Heart right ventricle (tissue), 16 donors: Measurements from ENCODE around the gene KISS1R. TPM values are rescaled to one million over a fixed set of nuclear protein-coding genes. Genes with fewer than 3 reads are reported as not detected.

ENCODE experiments used
- ATAC-seq, 8 donors: fragments of 200-7000 bp; cut with Tn5 transposase; one replicate each; pipeline ENCODE4 v1.9.1; 2020; ENCODE audit warnings: mild to moderate bottlenecking in 8 of 8, moderate library complexity in 8 of 8, moderate number of reproducible peaks in 1 of 8
- DNase-seq, 2 donors: peaks; one replicate each; pipeline ENCODE4 v3.0.0-alpha.2; 2020
- H3K27ac ChIP-seq, 10 donors: fragments of 200-600 bp; sonication (generic) in 2 of 10; one replicate each; pipeline versions ENCODE4 v1.5.0 to v1.8.0; 2020 to 2022; ENCODE audit warnings: mild to moderate bottlenecking in 3 of 10
- H3K27me3 ChIP-seq, 7 donors: fragments of 200-600 bp; one replicate each; pipeline ENCODE4 v1.8.0; 2021 to 2022; ENCODE audit warnings: mild to moderate bottlenecking in 2 of 7
- H3K36me3 ChIP-seq, 9 donors: fragments of 200-600 bp; sonication (generic) in 1 of 9; one replicate each; pipeline versions ENCODE4 v1.5.0 to v1.8.0; 2020 to 2022; ENCODE audit warnings: mild to moderate bottlenecking in 2 of 9
- H3K4me1 ChIP-seq, 9 donors: fragments of 200-600 bp; sonication (generic) in 1 of 9; one replicate each; pipeline versions ENCODE4 v1.5.0 to v1.8.0; 2020 to 2022; ENCODE audit warnings: mild to moderate bottlenecking in 4 of 9
- H3K4me3 ChIP-seq, 10 donors: fragments of 200-600 bp; sonication (generic) in 2 of 10; one replicate each; pipeline versions ENCODE4 v1.5.0 to v1.8.0; 2020 to 2022; ENCODE audit warnings: mild to moderate bottlenecking in 7 of 10, moderate library complexity in 2 of 10
- H3K9me3 ChIP-seq, 11 donors: fragments of 200-600 bp in 10 of 11; sonication (generic) in 2 of 11; one replicate each; pipeline versions ENCODE4 v1.5.0 to v1.8.0; 2013 to 2022; ENCODE audit warnings: mild to moderate bottlenecking in 2 of 11, control low read depth in 1 of 11, moderate library complexity in 1 of 11
- WGBS, 2 donors: extraction: QIAGEN DNeasy Blood & Tissue Kit; methylation state at CpG; one replicate each; pipeline ENCODE4 v1.1.7; 2013; ENCODE audit warnings: inconsistent platforms in 1 of 2; 5-methylcytosine and 5-hydroxymethylcytosine counted together
- intact Hi-C, 10 donors: fragments of 100-400 bp; cut with DNase I; formaldehyde crosslinking; loops; one replicate each; pipeline versions ENCODE4 v1.11.1 to v1.14.2; 2022
- polyA plus RNA-seq, 2 donors: library from polyadenylated mRNA; stranded (reverse); fragments of 200-250 nt; gene quantifications; one replicate each; pipeline ENCODE4 v1.2.3, GENCODE V29; 2013
- total RNA-seq, 10 donors: library from RNA; stranded (reverse); fragmentation: NEBNext Ultra II Directional in 3 of 10; extraction: Animal tissue kit (Norgen Biotek cat#: 25700) in 3 of 10; gene quantifications; one replicate each; pipeline versions ENCODE4 v1.2.1 to v1.2.4, GENCODE V29; 2021 to 2023
- TF ChIP-seq, protein P1 (sequence below), 9 donors: fragments of 200-600 bp; sonication (generic) in 2 of 9; IDR thresholded peaks; one replicate each; pipeline versions ENCODE4 v1.5.0 to v1.8.0; 2021 to 2022; ENCODE audit warnings: antibody characterized with exemption in 9 of 9, mild to moderate bottlenecking in 5 of 9, moderate library complexity in 1 of 9
- donor health status: Arrhythmogenic right ventricular cardiomyopathy.
- donor health status: ischemic (EF 13 %, LVEDD 7.1; RV severe dilation, severe dysfunction).
- donor health status: healthy with polysubstance abuse.
- donor health status: DM: no; HTN: yes; CAD: no.
- donor health status: DM: no; HTN: no; CAD: no.
- donor health status: ischemic (EF 25% LVEDD 6.9; RV normal size, moderate dysfunction).
- donor health status: ischemic (EF 25% LVEDD 5.7; RV mildly dilated, moderate dysfunction).
- donor health status: healthy.
- donor health status: DM: yes; HTN: yes; CAD: no.
- donor health status: Ischemic cardiomyopathy.
- donor health status: ischemic (EF 35%, LVEDD 5.7; RV mildly dilated, moderate dysfunction).
- donor health status: nonischemic (EF 11% LVEDD 7.7; RV severe dilation, severe dysfunction).
- donor health status: DM: yes; HTN: yes; CAD: no.
- donor health status: PGD.
- donor health status: ischemic (EF 29% LVEDD 5.4; RV normal size, mild dysfunction).
- donor health status: nonischemic (EF 23%, LVEDD 6.1; RV moderate dilation, normal function).

KISS1R gene
- total and polyA plus RNA-seq, 12 donors, result not detected

DNA sequence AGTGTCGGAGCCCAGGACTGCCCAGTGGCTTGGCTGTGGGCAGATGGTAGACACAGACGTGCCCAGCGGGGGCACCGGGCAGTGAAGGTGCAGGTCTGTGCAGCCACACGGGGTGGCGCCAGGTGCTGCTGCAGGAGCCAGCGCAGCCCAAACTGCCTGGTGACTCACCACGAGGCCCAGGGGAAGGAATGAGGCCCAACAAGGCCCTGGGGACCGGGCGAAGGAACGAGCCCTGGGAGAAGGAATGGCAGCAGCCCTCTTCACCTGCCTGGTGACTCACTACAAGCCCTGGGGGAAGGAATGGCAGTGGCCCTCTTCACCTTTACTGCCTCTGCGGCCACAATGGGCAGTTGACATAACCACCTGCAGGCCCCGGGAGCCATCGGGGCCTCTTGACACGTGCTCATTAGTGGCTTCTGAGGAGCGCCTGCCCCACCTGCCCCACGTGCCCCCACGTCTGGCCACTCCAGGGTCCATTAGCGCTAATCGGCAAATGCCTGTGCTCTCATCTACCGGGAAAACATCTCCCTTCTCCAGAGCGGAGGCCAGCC lies 33.4 kb upstream of the KISS1R start:
- DNase-seq (no peak), ATAC-seq (no peak)
- TF ChIP-seq, protein P1, sequence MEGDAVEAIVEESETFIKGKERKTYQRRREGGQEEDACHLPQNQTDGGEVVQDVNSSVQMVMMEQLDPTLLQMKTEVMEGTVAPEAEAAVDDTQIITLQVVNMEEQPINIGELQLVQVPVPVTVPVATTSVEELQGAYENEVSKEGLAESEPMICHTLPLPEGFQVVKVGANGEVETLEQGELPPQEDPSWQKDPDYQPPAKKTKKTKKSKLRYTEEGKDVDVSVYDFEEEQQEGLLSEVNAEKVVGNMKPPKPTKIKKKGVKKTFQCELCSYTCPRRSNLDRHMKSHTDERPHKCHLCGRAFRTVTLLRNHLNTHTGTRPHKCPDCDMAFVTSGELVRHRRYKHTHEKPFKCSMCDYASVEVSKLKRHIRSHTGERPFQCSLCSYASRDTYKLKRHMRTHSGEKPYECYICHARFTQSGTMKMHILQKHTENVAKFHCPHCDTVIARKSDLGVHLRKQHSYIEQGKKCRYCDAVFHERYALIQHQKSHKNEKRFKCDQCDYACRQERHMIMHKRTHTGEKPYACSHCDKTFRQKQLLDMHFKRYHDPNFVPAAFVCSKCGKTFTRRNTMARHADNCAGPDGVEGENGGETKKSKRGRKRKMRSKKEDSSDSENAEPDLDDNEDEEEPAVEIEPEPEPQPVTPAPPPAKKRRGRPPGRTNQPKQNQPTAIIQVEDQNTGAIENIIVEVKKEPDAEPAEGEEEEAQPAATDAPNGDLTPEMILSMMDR (IDR thresholded peaks at IDR 0.05), result no peak
- no peaks in the 10 kb centered on the region for H3K4me1 ChIP-seq
- no peak overlapping the region for H3K27ac ChIP-seq
- no peak overlapping the region for H3K4me3 ChIP-seq
- intact Hi-C loops, result no loop called here
- WGBS, 2 donors, result 94 to 95% methylated on average over 22 of the region's 22 CpGs
- H3K9me3 ChIP-seq, result no peaks in the 10 kb centered on the region
- H3K36me3 ChIP-seq, result peaks cover 0 to 87% (median 38%) of the 10 kb centered on the region in 9 donors
- no peaks in the 10 kb centered on the region for H3K27me3 ChIP-seq

DNA sequence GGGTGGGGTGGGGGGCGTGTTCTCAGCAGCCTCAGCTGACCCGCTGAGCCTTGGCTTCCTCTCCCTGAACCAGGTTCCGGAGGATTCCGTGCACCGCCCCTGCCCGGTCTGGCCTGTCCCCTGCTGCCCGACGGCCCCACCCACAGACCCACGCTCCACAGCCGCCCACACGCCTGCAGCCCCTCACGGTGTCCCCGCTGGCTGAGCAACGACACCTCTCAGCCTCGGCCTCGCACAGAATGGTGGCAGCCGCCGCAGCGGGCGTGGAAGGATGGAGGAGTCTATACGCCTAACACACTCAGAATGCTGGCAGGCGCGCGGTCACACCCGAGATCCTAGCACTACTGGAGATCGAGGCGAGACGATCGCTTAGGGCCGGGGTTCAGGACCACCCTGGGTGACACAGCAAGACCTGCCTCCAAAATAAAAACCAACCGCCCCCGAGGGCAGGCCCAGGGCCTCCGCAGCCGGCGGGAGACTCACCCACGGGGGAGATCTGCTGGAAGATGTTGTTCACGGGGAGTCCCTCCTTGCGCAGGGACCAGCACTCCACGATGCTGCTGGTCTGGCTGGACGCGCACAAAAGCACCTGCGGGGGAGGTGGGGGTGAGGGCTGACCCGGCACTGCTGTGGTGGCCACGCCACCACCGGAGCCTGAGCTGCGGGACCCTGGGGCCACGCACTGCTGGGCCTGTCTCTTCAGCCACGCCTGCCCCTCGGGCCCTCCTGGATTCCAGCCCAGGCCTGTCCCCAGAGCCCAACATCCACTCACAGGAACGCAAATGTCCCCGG lies 32.5 kb upstream of the KISS1R start:
- H3K27ac ChIP-seq, result no peak overlapping the region
- no peak overlapping the region for H3K4me3 ChIP-seq
- ATAC-seq, result no peak
- no peaks in the 10 kb centered on the region for H3K4me1 ChIP-seq
- DNase-seq, result no peak
- no peaks in the 10 kb centered on the region for H3K27me3 ChIP-seq
- TF ChIP-seq, protein P1 (IDR thresholded peaks at IDR 0.05), result no peak
- intact Hi-C loops, result no loop called here
- H3K9me3 ChIP-seq, result no peaks in the 10 kb centered on the region
- H3K36me3 ChIP-seq, result peaks cover 0 to 95% (median 42%) of the 10 kb centered on the region in 9 donors
- WGBS, 2 donors, result 91 to 93% methylated on average over 51 of the region's 51 CpGs

DNA sequence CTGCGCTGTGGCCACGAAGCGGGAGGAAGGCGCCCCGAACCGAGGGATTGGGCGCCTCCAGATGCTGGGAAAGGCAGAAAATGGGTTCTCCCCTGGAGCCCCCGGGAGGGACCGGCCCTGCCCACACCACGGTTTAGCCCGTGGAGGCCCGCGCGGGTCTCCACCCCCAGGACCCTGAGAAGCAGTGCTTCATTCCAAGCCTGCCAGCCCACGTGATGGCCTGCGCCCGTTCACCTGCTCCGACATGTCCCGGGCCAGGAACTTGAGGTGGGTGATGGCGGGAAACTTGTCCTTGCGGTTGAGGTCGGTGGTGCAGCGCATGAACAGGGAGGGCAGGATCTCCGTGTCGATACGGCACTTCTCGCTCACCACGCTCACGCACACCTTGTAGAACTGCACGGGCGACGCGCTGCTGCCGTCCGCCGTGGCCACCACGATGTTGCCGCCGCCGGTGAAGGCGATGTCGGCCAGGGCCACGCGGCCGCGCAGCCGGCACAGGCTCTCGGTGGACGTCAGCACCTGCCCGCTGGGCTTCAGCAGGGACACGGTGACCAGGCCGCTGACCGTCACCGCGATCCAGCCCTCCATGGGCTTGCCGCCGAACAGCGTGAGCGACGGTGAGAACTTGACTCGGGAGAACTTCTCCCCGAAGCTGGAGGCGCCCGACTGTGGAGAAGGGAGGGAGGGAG lies 31.5 kb upstream of the KISS1R start:
- ATAC-seq, result no peak
- TF ChIP-seq, protein P1 (IDR thresholded peaks at IDR 0.05), result no peak
- DNase-seq, result no peak
- H3K36me3 ChIP-seq, result peaks cover 0 to 96% (median 38%) of the 10 kb centered on the region in 9 donors
- intact Hi-C loops, result no loop called here
- H3K9me3 ChIP-seq, result no peaks in the 10 kb centered on the region
- no peak overlapping the region for H3K4me3 ChIP-seq
- H3K27me3 ChIP-seq, result no peaks in the 10 kb centered on the region
- H3K4me1 ChIP-seq, result no peaks in the 10 kb centered on the region
- 96 to 97% methylated on average over 64 of the region's 64 CpGs for WGBS, 2 donors
- H3K27ac ChIP-seq, result no peak overlapping the region

DNA sequence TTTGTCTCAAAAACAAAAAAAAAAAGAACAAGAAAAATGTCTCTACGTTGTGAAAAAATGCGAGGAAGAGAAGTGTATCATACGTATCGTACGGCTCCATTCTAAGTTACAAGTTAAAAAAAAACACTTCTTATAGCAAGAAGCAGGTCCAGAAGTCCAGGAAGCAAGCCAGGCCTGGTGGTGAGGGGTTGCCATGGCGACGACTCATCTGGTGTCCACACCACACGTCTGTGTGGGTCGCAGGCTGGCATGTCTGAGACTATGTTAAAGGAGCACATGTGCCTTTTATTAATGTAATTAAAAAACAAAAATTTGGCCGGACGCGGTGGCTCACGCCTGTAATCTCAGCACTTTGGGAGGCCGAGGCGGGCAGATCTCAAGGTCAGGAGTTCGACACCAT lies 30.1 kb upstream of the KISS1R start:
- TF ChIP-seq, protein P1 (IDR thresholded peaks at IDR 0.05), result no peak
- Histone ChIP-seq H3K27ac (no peak overlapping the region), H3K36me3 (peaks cover 0 to 86% (median 30%) of the 10 kb centered on the region in 9 donors), H3K9me3 (no peaks in the 10 kb centered on the region), H3K27me3 (no peaks in the 10 kb centered on the region), H3K4me1 (peaks cover 0 to 9% (median 3%) of the 10 kb centered on the region in 9 donors), H3K4me3 (no peak overlapping the region)
- no peak for DNase-seq
- intact Hi-C loops, result no loop called here
- 82 to 86% methylated on average over 16 of the region's 16 CpGs for WGBS, 2 donors
- no peak for ATAC-seq
